Measurements from ENCODE around the gene MET.
"Not testable (repeated sequence)": the region's sequence is repeated elsewhere in the genome, so short reads cannot be mapped to it uniquely, and the experiment has no call there.

MET gene

GRCh38 chr7:116728413-116728812 is 56.4 kb downstream of the MET start:
- DNase-seq, result no peak

GRCh38 chr7:116730097-116731022 is 58.4 kb downstream of the MET start:
- DNase-seq, result no peak

- DNase-seq, result no peak
Measured at GRCh38 chr7:116731023-116731395, 59.0 kb downstream of the MET start.

DNA sequence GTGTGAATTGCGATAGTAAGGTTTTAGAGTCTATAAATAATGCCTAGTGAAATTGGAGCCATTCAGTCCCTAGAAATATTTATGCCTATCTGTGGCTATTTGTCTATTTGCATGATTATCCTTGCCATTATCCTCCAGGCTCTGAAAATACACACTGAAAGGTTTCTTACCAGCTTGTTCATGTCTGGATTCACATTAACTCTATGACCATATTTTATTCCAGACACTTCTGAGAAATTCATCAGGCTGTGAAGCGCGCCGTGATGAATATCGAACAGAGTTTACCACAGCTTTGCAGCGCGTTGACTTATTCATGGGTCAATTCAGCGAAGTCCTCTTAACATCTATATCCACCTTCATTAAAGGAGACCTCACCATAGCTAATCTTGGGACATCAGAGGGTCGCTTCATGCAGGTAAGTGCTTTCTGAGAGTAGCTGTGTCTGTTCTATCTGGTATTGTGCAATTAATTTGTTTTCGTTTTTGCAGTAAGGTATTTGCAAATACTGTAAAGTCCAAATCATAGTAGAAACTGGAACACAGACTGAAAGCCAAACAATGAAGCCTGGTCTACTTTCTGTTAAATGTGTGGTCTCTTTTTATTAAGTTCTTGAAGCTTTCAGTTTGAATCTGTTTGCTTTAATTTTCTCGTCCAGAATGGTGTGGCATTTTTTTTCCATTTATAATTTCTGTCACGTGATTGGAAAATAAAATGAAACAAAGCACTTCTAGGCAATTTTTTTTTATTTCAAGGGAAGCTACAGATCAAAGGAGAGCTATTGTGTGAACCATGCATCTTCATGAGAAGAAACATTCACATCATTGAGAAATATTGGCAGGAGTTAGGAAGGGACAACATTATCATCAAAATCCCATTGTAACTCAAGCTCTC is 59.7 kb downstream of the MET start:
- no peak for DNase-seq

- no peak for DNase-seq
Measured at GRCh38 chr7:116732788-116733694, 61.0 kb downstream of the MET start.

- DNase-seq, result no peak
Measured at GRCh38 chr7:116733924-116734580, 62.1 kb downstream of the MET start.

GRCh38 chr7:116734710-116735109 is 62.7 kb downstream of the MET start:
- peak; percentile 81 for DNase-seq

GRCh38 chr7:116736927-116737715 is 65.1 kb downstream of the MET start:
- no peak for DNase-seq

DNA sequence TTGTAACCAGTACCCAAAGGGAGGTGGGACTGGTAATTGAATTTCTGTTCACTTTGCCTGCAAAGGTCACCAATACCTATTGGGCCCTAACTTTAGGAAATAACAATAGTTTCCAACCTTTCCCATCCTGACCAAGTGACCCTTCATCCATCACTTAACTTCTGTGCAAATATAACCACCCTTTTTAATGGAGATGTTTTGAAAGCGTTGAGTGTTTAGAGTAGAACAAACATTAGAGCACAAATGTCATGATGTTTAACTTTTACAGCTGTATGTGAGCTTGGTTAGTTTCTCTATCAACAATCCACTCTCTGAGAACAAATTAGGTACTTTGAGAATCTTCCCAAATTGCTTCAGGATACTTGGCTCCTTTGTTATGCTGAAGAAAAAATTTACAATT is 66.4 kb downstream of the MET start:
- DNase-seq, result no peak

DNA sequence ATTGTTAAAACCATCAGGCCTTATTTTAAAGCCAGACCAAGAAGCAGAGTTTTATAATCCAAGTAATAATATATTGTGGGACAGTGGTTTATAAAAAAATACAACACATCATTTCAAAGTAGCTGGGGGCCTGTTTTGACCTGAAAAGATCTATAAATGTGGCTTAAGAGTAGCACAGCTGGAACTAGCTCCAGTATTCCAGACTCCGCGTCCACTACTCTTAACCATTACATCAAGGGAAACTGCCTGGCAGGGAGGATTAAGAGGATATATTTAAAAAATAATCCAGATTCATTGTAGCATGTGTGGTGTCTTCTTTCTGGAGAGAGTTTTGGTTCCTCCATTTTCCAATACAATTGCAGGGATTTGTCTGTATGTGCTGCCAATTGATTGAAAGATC is 67.3 kb downstream of the MET start:
- DNase-seq, result no peak

GRCh38 chr7:116740231-116740630 is 68.2 kb downstream of the MET start:
- no peak for DNase-seq

GRCh38 chr7:116740755-116741462 is 68.9 kb downstream of the MET start:
- no peak for DNase-seq

- no peak for DNase-seq
Measured at GRCh38 chr7:116741625-116742316, 69.8 kb downstream of the MET start.

GRCh38 chr7:116742641-116743040 is 70.6 kb downstream of the MET start:
- DNase-seq, result no peak

GRCh38 chr7:116743835-116744234 is 71.8 kb downstream of the MET start:
- DNase-seq, result not testable (repeated sequence)

- DNase-seq, result not testable (repeated sequence)
Measured at GRCh38 chr7:116746388-116746787, 74.4 kb downstream of the MET start.

- DNase-seq, result not testable (repeated sequence)
Measured at GRCh38 chr7:116751070-116751469, 79.1 kb downstream of the MET start.

DNA sequence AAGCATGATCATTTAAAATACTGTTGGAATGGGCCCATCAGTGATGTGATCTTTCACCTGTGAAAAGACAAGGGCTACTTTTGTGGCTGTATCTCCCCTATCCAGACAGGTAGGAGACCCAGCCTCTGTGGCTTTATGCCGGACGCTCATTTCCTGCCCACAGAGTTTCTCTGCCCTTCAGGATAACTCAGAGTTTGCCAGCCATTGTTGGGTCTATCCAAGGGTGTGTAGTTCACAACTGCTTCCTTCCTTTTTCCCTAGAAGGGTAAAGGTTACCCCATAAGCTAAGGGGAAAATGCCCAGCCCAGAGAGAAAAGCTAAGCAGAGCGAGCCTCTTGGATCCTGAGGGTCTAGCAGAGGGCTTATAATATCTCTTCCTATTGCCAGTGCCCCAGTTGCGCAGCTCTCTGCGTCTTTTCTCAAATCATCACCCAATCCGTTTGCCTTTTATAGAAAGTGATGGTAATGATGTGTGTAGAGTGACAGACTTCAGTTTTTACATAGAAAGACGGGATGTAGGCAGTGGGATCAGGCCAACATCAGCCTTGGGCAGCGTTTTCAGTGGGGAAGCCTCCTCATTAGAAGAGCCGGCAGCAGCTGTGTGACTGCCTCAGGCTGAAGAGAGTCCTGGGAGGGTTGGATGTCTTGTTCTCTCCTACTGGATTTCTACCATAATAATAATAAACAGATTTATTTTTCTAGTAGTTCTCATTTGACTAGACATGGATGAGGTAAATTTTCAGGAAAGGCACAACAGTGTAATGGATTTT is 80.5 kb downstream of the MET start:
- DNase-seq, result no peak

DNA sequence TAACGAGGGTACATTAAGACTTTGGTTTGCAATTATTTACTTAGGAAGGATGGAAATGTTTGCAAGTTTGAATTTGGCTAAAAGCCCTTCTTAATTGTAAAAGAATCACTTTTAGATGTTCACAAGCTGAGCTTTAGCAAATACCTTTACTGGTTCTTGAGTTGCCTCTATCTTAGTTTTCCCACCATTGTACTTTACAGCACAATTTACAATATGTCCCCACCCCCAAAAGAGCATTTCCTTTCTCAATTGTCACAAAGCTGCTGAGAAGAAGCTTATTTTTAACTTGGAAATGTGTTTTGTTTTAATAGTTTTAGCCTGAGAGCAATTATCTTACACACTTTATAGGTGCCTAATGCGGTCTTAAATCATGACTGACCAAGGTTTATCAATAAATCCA is 81.1 kb downstream of the MET start:
- no peak for DNase-seq

Measured in NCI-H526 treated with DMSO at 0.1 percent for 48 hours (cell line).